Stimulated activated naive CD4-positive, alpha-beta T cell (primary cell): Measurements from ENCODE around the gene CBX1.

Source experiments
- DNase-seq, 6 experiments: peaks; one replicate each; lab custom pipeline; 2025; lab: John Stamatoyannopoulos, UW

CBX1 gene

GRCh38 chr17:48025904-48026501 is 75.3 kb downstream of the CBX1 start:
- DNase-seq: peak in 2 of 6 experiments; percentile 25 to 34

- peak; percentile 92 to 98 (median 96) for DNase-seq
Measured at GRCh38 chr17:48025040-48025903, 76.0 kb downstream of the CBX1 start.

- DNase-seq: peak in 4 of 6 experiments; percentile 22 to 49 (median 34)
Measured at GRCh38 chr17:48024149-48025039, 76.9 kb downstream of the CBX1 start.

GRCh38 chr17:48023400-48024148 is 77.7 kb downstream of the CBX1 start:
- peak in 3 of 6 experiments; percentile 25 to 49 (median 42) for DNase-seq

- no peak for DNase-seq
Measured at GRCh38 chr17:48022901-48023300, 78.4 kb downstream of the CBX1 start.

- no peak for DNase-seq
Measured at GRCh38 chr17:48021934-48022333, 79.3 kb downstream of the CBX1 start.
